ENCODE results near the gene BCL11A. TPM values are rescaled to one million over a fixed set of nuclear protein-coding genes. Genes with fewer than 3 reads are reported as not detected.

BCL11A gene
- polyA plus RNA-seq, 3 donors: 8.7 to 15.6 (median 11.1) TPM

- no peaks in the 10 kb centered on the region for H3K9me3 ChIP-seq (replicated peaks in 1 of 2; ENCODE audit: control insufficient read depth in 1 of 2, insufficient read depth in 1 of 2, low read length in 2 of 2)
- peaks cover 1 to 8% (median 6%) of the 10 kb centered on the region in 3 donors for H3K27me3 Mint-ChIP-seq (ENCODE audit: low read depth in 3 of 3)
- no peaks in the 10 kb centered on the region for H4K20me1 ChIP-seq (ENCODE audit: insufficient read depth, low read length)
- H3K9ac ChIP-seq (ENCODE audit: insufficient read depth, low read length, poor library complexity, severe bottlenecking): no peak overlapping the region
- H3K36me3 Mint-ChIP-seq: no peaks in the 10 kb centered on the region
- H3K4me3 Mint-ChIP-seq: no peak overlapping the region
- H3K27ac Mint-ChIP-seq: no peak overlapping the region
- intact Hi-C loops (cut with micrococcal nuclease): loop anchor here (10.0 kb wide), 2 partner anchors 1281 to 1561 kb away; no protein-coding TSS in a partner anchor
- H3K4me1 ChIP-seq (ENCODE audit: control insufficient read depth in 1 of 2, insufficient read depth in 2 of 2, low read length in 2 of 2): peaks cover 5 to 9% of the 10 kb centered on the region in 2 donors
- no peak overlapping the region for H3K4me2 ChIP-seq (replicated peaks; ENCODE audit: extremely low read depth, low read length, poor library complexity, severe bottlenecking)
- peaks cover 0 to 2% (median 0%) of the 10 kb centered on the region in 7 donors for H3K9me3 Mint-ChIP-seq
- peaks cover 7% of the 10 kb centered on the region for H3K4me1 Mint-ChIP-seq
- peaks cover 0 to 8% of the 10 kb centered on the region in 2 donors for H3K27me3 ChIP-seq (ENCODE audit: control insufficient read depth in 2 of 2, insufficient read depth in 2 of 2, low read length in 2 of 2)
- WGBS (ENCODE audit: insufficient coverage): 92% methylated on average over 4 of the region's 6 CpGs
- no peak overlapping the region for H3K4me3 ChIP-seq (replicated peaks in 1 of 3; ENCODE audit: low read depth in 2 of 3, low read length in 3 of 3)
- TF ChIP-seq CTCF (IDR thresholded peaks at IDR 0.05): no peak
- H2AFZ ChIP-seq (ENCODE audit: insufficient read depth, low read depth, low read length, poor library complexity, severe bottlenecking): no peak overlapping the region
- no peaks in the 10 kb centered on the region for H3K36me3 ChIP-seq (replicated peaks in 1 of 2; ENCODE audit: control insufficient read depth in 1 of 2, insufficient read depth in 2 of 2, low read length in 2 of 2)
- H3K79me2 ChIP-seq (ENCODE audit: insufficient read depth, low read length): no peaks in the 10 kb centered on the region
- no peak overlapping the region for H3K27ac ChIP-seq (ENCODE audit: low read depth in 1 of 2, low read length in 2 of 2)
- DNase-seq: no peak
Measured at GRCh38 chr2:60586081-60586480, 32.6 kb upstream of the BCL11A start.

- DNase-seq: no peak
- Histone ChIP-seq H3K4me3 (replicated peaks in 1 of 3; ENCODE audit: low read depth in 2 of 3, low read length in 3 of 3) (no peak overlapping the region), H3K27me3 (ENCODE audit: control insufficient read depth in 2 of 2, insufficient read depth in 2 of 2, low read length in 2 of 2) (peaks cover 0 to 11% of the 10 kb centered on the region in 2 donors), H3K4me2 (replicated peaks; ENCODE audit: extremely low read depth, low read length, poor library complexity, severe bottlenecking) (no peak overlapping the region), H3K79me2 (ENCODE audit: insufficient read depth, low read length) (no peaks in the 10 kb centered on the region), H3K27ac (ENCODE audit: low read depth in 1 of 2, low read length in 2 of 2) (no peak overlapping the region), H2AFZ (ENCODE audit: insufficient read depth, low read depth, low read length, poor library complexity, severe bottlenecking) (no peak overlapping the region), H4K20me1 (ENCODE audit: insufficient read depth, low read length) (no peaks in the 10 kb centered on the region), H3K9ac (ENCODE audit: insufficient read depth, low read length, poor library complexity, severe bottlenecking) (no peak overlapping the region), H3K36me3 (replicated peaks in 1 of 2; ENCODE audit: control insufficient read depth in 1 of 2, insufficient read depth in 2 of 2, low read length in 2 of 2) (no peaks in the 10 kb centered on the region), H3K4me1 (ENCODE audit: control insufficient read depth in 1 of 2, insufficient read depth in 2 of 2, low read length in 2 of 2) (peaks cover 5 to 9% of the 10 kb centered on the region in 2 donors), H3K9me3 (replicated peaks in 1 of 2; ENCODE audit: control insufficient read depth in 1 of 2, insufficient read depth in 1 of 2, low read length in 2 of 2) (no peaks in the 10 kb centered on the region)
- Mint-ChIP-seq H3K9me3 (no peaks in the 10 kb centered on the region), H3K27ac (no peak overlapping the region), H3K4me1 (peaks cover 7% of the 10 kb centered on the region), H3K4me3 (no peak overlapping the region), H3K27me3 (ENCODE audit: low read depth in 3 of 3) (peaks cover 1 to 10% (median 6%) of the 10 kb centered on the region in 3 donors), H3K36me3 (no peaks in the 10 kb centered on the region)
- 98% methylated on average over 22 of the region's 25 CpGs for WGBS (ENCODE audit: insufficient coverage)
- intact Hi-C loops (cut with micrococcal nuclease): loop anchor here (10.0 kb wide), 2 partner anchors 1280 to 1560 kb away; no protein-coding TSS in a partner anchor
- TF ChIP-seq CTCF (IDR thresholded peaks at IDR 0.05): no peak
Measured at GRCh38 chr2:60585276-60585675, 31.8 kb upstream of the BCL11A start.
